Esophagus squamous epithelium (tissue), 4 donors: ENCODE measurements around the gene PLSCR2.

Experiments used
- POLR2A ChIP-seq, 4 donors: fragments of 450-650 bp; IDR thresholded peaks; one replicate each; pipeline ENCODE4 v1.6.1; 2017; ENCODE audit warnings: antibody characterized with exemption in 4 of 4, mild to moderate bottlenecking in 4 of 4, moderate library complexity in 3 of 4
- TF ChIP-seq, protein P1 (sequence below), 6 experiments: fragments of 450-650 bp in 4 of 6; fragments of 200-600 bp in 2 of 6; sonication (generic) in 2 of 6; IDR thresholded peaks; one replicate each; pipeline ENCODE4 v1.5.1; 2016 to 2019; ENCODE audit warnings: antibody characterized with exemption in 6 of 6, mild to moderate bottlenecking in 4 of 6, moderate library complexity in 4 of 6

GRCh38 chr3:146503461-146504202 lies 34.3 kb upstream of the PLSCR2 start:
- TF ChIP-seq POLR2A (IDR thresholded peaks at IDR 0.05): no peak
- TF ChIP-seq, protein P1, sequence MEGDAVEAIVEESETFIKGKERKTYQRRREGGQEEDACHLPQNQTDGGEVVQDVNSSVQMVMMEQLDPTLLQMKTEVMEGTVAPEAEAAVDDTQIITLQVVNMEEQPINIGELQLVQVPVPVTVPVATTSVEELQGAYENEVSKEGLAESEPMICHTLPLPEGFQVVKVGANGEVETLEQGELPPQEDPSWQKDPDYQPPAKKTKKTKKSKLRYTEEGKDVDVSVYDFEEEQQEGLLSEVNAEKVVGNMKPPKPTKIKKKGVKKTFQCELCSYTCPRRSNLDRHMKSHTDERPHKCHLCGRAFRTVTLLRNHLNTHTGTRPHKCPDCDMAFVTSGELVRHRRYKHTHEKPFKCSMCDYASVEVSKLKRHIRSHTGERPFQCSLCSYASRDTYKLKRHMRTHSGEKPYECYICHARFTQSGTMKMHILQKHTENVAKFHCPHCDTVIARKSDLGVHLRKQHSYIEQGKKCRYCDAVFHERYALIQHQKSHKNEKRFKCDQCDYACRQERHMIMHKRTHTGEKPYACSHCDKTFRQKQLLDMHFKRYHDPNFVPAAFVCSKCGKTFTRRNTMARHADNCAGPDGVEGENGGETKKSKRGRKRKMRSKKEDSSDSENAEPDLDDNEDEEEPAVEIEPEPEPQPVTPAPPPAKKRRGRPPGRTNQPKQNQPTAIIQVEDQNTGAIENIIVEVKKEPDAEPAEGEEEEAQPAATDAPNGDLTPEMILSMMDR (IDR thresholded peaks at IDR 0.05): no peak
